Duodenal mucosa (tissue), 2 donors: ENCODE data around the gene KDSR.

Experiments
- H3K27ac ChIP-seq: one replicate; pipeline ENCODE4 v1.7.0; 2013; ENCODE audit warnings: low read depth, low read length
- H3K27me3 ChIP-seq, 2 donors: one replicate each; pipeline ENCODE4 v1.7.0; 2013; ENCODE audit warnings: low read length in 2 of 2, control low read depth in 1 of 2; ENCODE audit not compliant: insufficient read depth in 2 of 2, control insufficient read depth in 1 of 2
- H3K36me3 ChIP-seq, 2 donors: one replicate each; pipeline ENCODE4 v1.7.0; 2013; ENCODE audit warnings: low read length in 2 of 2, control low read depth in 1 of 2; ENCODE audit not compliant: insufficient read depth in 2 of 2, control insufficient read depth in 1 of 2
- H3K4me1 ChIP-seq, 2 donors: one replicate each; pipeline ENCODE4 v1.7.0; 2013; ENCODE audit warnings: low read length in 2 of 2, control low read depth in 1 of 2; ENCODE audit not compliant: insufficient read depth in 2 of 2, control insufficient read depth in 1 of 2
- H3K4me3 ChIP-seq, 2 donors: one replicate each; pipeline ENCODE4 v1.7.0; 2013; ENCODE audit warnings: low read length in 2 of 2, low read depth in 1 of 2
- H3K9ac ChIP-seq, 2 donors: one replicate each; pipeline ENCODE4 v1.7.0; 2013; ENCODE audit warnings: low read length in 2 of 2, low read depth in 1 of 2
- H3K9me3 ChIP-seq, 2 donors: one replicate each; pipeline ENCODE4 v1.7.0; 2013; ENCODE audit warnings: low read length in 2 of 2, control low read depth in 1 of 2; ENCODE audit not compliant: control insufficient read depth in 1 of 2

The KDSR gene

GRCh38 chr18:63322908-63323634 is 43.9 kb downstream of the KDSR start:
- Histone ChIP-seq H3K4me1 (peaks cover 12 to 15% of the 10 kb centered on the region in 2 donors), H3K36me3 (no peaks in the 10 kb centered on the region), H3K27ac (no peak overlapping the region), H3K27me3 (no peaks in the 10 kb centered on the region), H3K9ac (no peak overlapping the region), H3K4me3 (no peak overlapping the region), H3K9me3 (no peaks in the 10 kb centered on the region)

- peaks cover 19 to 20% of the 10 kb centered on the region in 2 donors for H3K4me1 ChIP-seq
- no peak overlapping the region for H3K9ac ChIP-seq
- no peak overlapping the region for H3K4me3 ChIP-seq
- no peaks in the 10 kb centered on the region for H3K36me3 ChIP-seq
- H3K27me3 ChIP-seq = no peaks in the 10 kb centered on the region
- no peak overlapping the region for H3K27ac ChIP-seq
- no peaks in the 10 kb centered on the region for H3K9me3 ChIP-seq
Measured at GRCh38 chr18:63322206-63322605, 44.8 kb downstream of the KDSR start.

- no peak overlapping the region for H3K27ac ChIP-seq
Measured at GRCh38 chr18:63321291-63321690, 45.7 kb downstream of the KDSR start.

GRCh38 chr18:63320975-63321265 is 46.1 kb downstream of the KDSR start:
- H3K9me3 ChIP-seq = no peaks in the 10 kb centered on the region
- no peaks in the 10 kb centered on the region for H3K36me3 ChIP-seq
- peaks cover 22 to 23% of the 10 kb centered on the region in 2 donors for H3K4me1 ChIP-seq
- H3K27me3 ChIP-seq = no peaks in the 10 kb centered on the region
- H3K4me3 ChIP-seq = peak overlapping the region; percentile 77 to 79
- peak overlapping the region; percentile 76 to 79 for H3K9ac ChIP-seq
- peak overlapping the region; percentile 50 for H3K27ac ChIP-seq

More at GRCh38 chr18:63321291-63321690, 45.7 kb downstream of the KDSR start:
- peak overlapping the region; percentile 77 to 79 for H3K4me3 ChIP-seq
- no peaks in the 10 kb centered on the region for H3K9me3 ChIP-seq
- peaks cover 22 to 23% of the 10 kb centered on the region in 2 donors for H3K4me1 ChIP-seq
- H3K36me3 ChIP-seq = no peaks in the 10 kb centered on the region
- H3K27me3 ChIP-seq = no peaks in the 10 kb centered on the region
- H3K9ac ChIP-seq = peak overlapping the region; percentile 76 to 79

GRCh38 chr18:63320123-63320974 is 46.7 kb downstream of the KDSR start:
- H3K27ac ChIP-seq = peak overlapping the region; percentile 50
- peaks cover 23 to 26% of the 10 kb centered on the region in 2 donors for H3K4me1 ChIP-seq
- no peaks in the 10 kb centered on the region for H3K9me3 ChIP-seq
- H3K4me3 ChIP-seq = peak overlapping the region; percentile 77 to 79
- H3K36me3 ChIP-seq = no peaks in the 10 kb centered on the region
- peak overlapping the region; percentile 76 to 79 for H3K9ac ChIP-seq
- H3K27me3 ChIP-seq = no peaks in the 10 kb centered on the region

- H3K9me3 ChIP-seq = no peaks in the 10 kb centered on the region
- H3K27ac ChIP-seq = peak within 1 kb of the TSS; percentile 56
- peak within 1 kb of the TSS; percentile 79 to 84 for H3K9ac ChIP-seq
- no peaks in the 10 kb centered on the region for H3K36me3 ChIP-seq
- peak within 1 kb of the TSS; percentile 86 to 89 for H3K4me3 ChIP-seq
- H3K4me1 ChIP-seq = peaks cover 27 to 30% of the 10 kb centered on the region in 2 donors
- H3K27me3 ChIP-seq = no peaks in the 10 kb centered on the region
Measured at GRCh38 chr18:63319383-63320122, 47.5 kb downstream of the KDSR start, which contains the start of gene BCL2. Gene BCL2 (minus strand): TSS chr18:63319769.

GRCh38 chr18:63318889-63319382 is 48.1 kb downstream of the KDSR start:
- H3K9ac ChIP-seq = peak overlapping the region; percentile 60 to 84
- no peaks in the 10 kb centered on the region for H3K27me3 ChIP-seq
- peaks cover 27 to 33% of the 10 kb centered on the region in 2 donors for H3K4me1 ChIP-seq
- no peaks in the 10 kb centered on the region for H3K36me3 ChIP-seq
- no peaks in the 10 kb centered on the region for H3K9me3 ChIP-seq
- no peak overlapping the region for H3K27ac ChIP-seq
- H3K4me3 ChIP-seq = peak overlapping the region; percentile 86 to 89

GRCh38 chr18:63317982-63318888 is 48.8 kb downstream of the KDSR start:
- peak overlapping the region; percentile 60 to 84 for H3K9ac ChIP-seq

GRCh38 chr18:63317556-63317946 is 49.5 kb downstream of the KDSR start:
- H3K4me1 ChIP-seq = peaks cover 32 to 36% of the 10 kb centered on the region in 2 donors
- H3K27ac ChIP-seq = peak overlapping the region; percentile 54
- peak overlapping the region; percentile 60 to 84 for H3K9ac ChIP-seq
- H3K9me3 ChIP-seq = no peaks in the 10 kb centered on the region
- H3K4me3 ChIP-seq = peak overlapping the region; percentile 86 to 89
- no peaks in the 10 kb centered on the region for H3K27me3 ChIP-seq
- no peaks in the 10 kb centered on the region for H3K36me3 ChIP-seq

More at GRCh38 chr18:63317982-63318888, 48.8 kb downstream of the KDSR start:
- Histone ChIP-seq H3K36me3 (no peaks in the 10 kb centered on the region), H3K4me3 (peak overlapping the region; percentile 86 to 89), H3K4me1 (peaks cover 31 to 34% of the 10 kb centered on the region in 2 donors), H3K9me3 (no peaks in the 10 kb centered on the region), H3K27ac (peak overlapping the region; percentile 54), H3K27me3 (no peaks in the 10 kb centered on the region)
